GM23338 (cell line): Measurements from ENCODE around the gene IL1F10.

Experiments
- CTCF ChIP-seq, 2 experiments: fragments of 200-600 bp in 1 of 2; sonication (generic) in 1 of 2; conservative IDR thresholded peaks; 2 replicates each; pipeline versions ENCODE4 v1.5.1 to v1.6.1; 2016 to 2017; ENCODE audit warnings: antibody characterized with exemption in 2 of 2, low read depth in 2 of 2, mild to moderate bottlenecking in 2 of 2, moderate library complexity in 1 of 2
- EZH2 ChIP-seq: fragments of 200-600 bp; sonication (generic); IDR thresholded peaks from one replicate; pipeline ENCODE4 v1.8.0; 2017; ENCODE audit warnings: antibody characterized with exemption, mild to moderate bottlenecking, low read depth; ENCODE audit not compliant: unreplicated experiment
- EZH2phosphoT487 ChIP-seq: fragments of 200-600 bp; sonication (generic); IDR thresholded peaks from one replicate; pipeline ENCODE4 v1.8.1; 2018; ENCODE audit warnings: antibody characterized with exemption; ENCODE audit not compliant: unreplicated experiment
- JUNB ChIP-seq: IDR thresholded peaks from one replicate; pipeline ENCODE4 v1.6.1; 2016; ENCODE audit warnings: antibody characterized with exemption; ENCODE audit not compliant: unreplicated experiment
- POLR2AphosphoS5 ChIP-seq: IDR thresholded peaks from 2 replicates; pipeline ENCODE4 v1.6.1; 2016; ENCODE audit warnings: antibody characterized with exemption, low read depth
- REST ChIP-seq: IDR thresholded peaks from one replicate; pipeline ENCODE4 v1.6.1; 2018; ENCODE audit warnings: antibody characterized with exemption; ENCODE audit not compliant: unreplicated experiment
- ZNF114 ChIP-seq: fragments of 250-450 bp; sonication (Bioruptor Pico); IDR thresholded peaks from 2 replicates; pipeline ENCODE4 v1.5.0; 2020; ENCODE audit warnings: mild to moderate bottlenecking, moderate library complexity

- TF ChIP-seq CTCF (conservative IDR thresholded peaks at IDR 0.05; ENCODE audit: low read depth in 2 of 2) = no peak
- no peak for TF ChIP-seq POLR2AphosphoS5
- TF ChIP-seq ZNF114 (CRISPR knock-in tag) = no peak
- TF ChIP-seq EZH2 = no peak
- TF ChIP-seq REST = no peak
- TF ChIP-seq EZH2phosphoT487 = no peak
- no peak for TF ChIP-seq JUNB
These were observed 13.9 kb downstream of the IL1F10 start for GRCh38 chr2:113081488-113082210.
